GM21723 (cell line): ENCODE measurements around the gene KLHL26.
"Not testable (repeated sequence)": the region's sequence is repeated elsewhere in the genome, so short reads cannot be mapped to it uniquely, and the experiment has no call there.

Source experiments
- ATAC-seq: cut with Tn5 transposase; IDR thresholded peaks from one replicate; pipeline ENCODE4 v1.9.1; 2021; ENCODE audit warnings: mild to moderate bottlenecking, moderate library complexity; ENCODE audit not compliant: unreplicated experiment

Gene KLHL26

GRCh38 chr19:18636969-18637629 lies at the start of gene KLHL26:
TSS of gene KLHL26 (plus strand) at chr19:18637028. CDS start at chr19:18637055, 27 bp downstream.
- ATAC-seq: no peak

GRCh38 chr19:18587561-18587960 lies 49.3 kb upstream of the KLHL26 start:
- ATAC-seq: no peak

- no peak for ATAC-seq
Measured at GRCh38 chr19:18587962-18588610, 48.7 kb upstream of the KLHL26 start.

- peak; percentile 73 for ATAC-seq
Measured at GRCh38 chr19:18588611-18589379, 48.0 kb upstream of the KLHL26 start, which contains the start of gene REX1BD. TSS of gene REX1BD (plus strand) at chr19:18588798. CDS start at chr19:18588802, 4 bp downstream.

GRCh38 chr19:18589380-18590272 lies 47.2 kb upstream of the KLHL26 start:
- ATAC-seq: peak; percentile 48

GRCh38 chr19:18590273-18591272 lies 46.3 kb upstream of the KLHL26 start:
- no peak for ATAC-seq

GRCh38 chr19:18591735-18592385 lies 45.0 kb upstream of the KLHL26 start:
- no peak for ATAC-seq

GRCh38 chr19:18592732-18593131 lies 44.1 kb upstream of the KLHL26 start:
- not testable (repeated sequence) for ATAC-seq

- no peak for ATAC-seq
Measured at GRCh38 chr19:18593367-18594095, 43.3 kb upstream of the KLHL26 start.

GRCh38 chr19:18594096-18594823 lies 42.6 kb upstream of the KLHL26 start:
- ATAC-seq: peak; percentile 53

GRCh38 chr19:18594824-18595373 lies 41.9 kb upstream of the KLHL26 start:
- no peak for ATAC-seq

GRCh38 chr19:18595475-18595874 lies 41.4 kb upstream of the KLHL26 start:
- no peak for ATAC-seq

GRCh38 chr19:18596752-18597157 lies 40.1 kb upstream of the KLHL26 start:
- no peak for ATAC-seq

GRCh38 chr19:18597809-18598660 lies 38.8 kb upstream of the KLHL26 start:
- ATAC-seq: no peak

- no peak for ATAC-seq
Measured at GRCh38 chr19:18599485-18599884, 37.3 kb upstream of the KLHL26 start.

GRCh38 chr19:18600692-18601397 lies 36.0 kb upstream of the KLHL26 start:
- ATAC-seq: not testable (repeated sequence)
